GM11168 (cell line): ENCODE measurements around the gene CNTNAP2.

Experiments used
- in situ Hi-C: fragments of 300-500 bp; cut with MboI; formaldehyde crosslinking; loops from one replicate; pipeline ENCODE4 v1.12.0; 2022; ENCODE audit warnings: low sequenced_read_pairs; ENCODE audit not compliant: unreplicated experiment

Gene CNTNAP2

DNA sequence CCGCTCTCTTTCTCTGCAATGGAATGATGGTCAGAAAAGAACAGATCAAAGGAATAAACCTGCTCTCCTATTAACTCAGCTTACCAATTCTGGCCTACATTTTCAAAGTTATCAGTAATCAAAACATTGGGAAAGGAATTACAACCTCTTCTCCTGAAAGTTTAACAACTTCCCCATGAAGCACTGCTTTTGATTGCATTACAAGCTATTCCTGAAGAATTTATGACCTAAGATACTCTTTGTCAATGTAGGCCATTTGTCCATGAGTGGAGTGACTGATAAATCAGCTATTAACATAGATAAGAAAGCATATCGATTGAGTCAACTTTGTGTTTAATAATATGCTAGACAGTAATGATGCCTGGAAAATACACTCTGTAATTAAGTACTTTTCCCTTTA lies 2202.2 kb downstream of the CNTNAP2 start:
- in situ Hi-C loops = no loop called here

DNA sequence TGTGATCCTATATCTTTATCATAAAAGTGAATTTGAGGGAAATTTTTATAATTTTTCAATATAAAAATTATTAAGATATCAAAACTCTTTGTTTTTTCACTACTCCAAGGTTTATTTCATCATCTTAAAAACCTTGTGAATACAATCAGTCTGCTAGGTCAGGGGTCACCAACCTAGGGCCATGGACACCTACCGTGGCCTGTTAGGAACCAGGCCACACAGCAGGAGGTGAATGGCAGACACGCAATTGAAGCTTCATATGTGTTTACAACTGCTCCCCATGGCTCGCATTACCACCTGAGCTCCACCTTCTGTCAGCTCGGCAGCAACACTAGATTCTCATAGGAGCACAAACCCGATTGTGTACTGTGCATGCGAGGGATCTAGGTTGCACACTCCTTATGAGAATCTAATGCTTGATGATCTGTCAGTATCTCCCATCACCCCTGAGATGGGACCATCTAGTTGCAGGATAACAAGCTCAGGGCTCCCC lies 2202.8 kb downstream of the CNTNAP2 start:
- in situ Hi-C loops = no loop called here

DNA sequence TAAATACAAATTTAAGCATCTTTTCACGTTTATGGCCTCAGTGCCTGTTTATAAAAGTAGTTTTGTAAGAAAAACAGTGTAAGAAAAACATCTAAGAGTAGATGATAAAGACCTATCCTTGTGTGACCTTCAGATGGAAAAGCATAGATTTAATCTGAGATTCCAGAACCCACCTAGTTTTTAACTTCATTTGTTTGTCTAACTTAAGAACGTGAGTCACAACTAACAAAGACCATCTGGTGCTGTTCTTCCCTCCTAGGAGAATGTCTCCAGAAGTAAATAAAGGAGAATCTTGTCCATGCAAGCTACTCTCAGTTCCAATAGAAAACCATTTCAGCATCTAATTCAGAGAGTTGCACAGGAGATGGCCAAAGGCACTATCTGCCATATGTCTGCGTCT lies 2208.6 kb downstream of the CNTNAP2 start:
- in situ Hi-C loops = loop anchor here (25.0 kb wide), 1 partner anchor 1963 kb away; no protein-coding TSS in a partner anchor

DNA sequence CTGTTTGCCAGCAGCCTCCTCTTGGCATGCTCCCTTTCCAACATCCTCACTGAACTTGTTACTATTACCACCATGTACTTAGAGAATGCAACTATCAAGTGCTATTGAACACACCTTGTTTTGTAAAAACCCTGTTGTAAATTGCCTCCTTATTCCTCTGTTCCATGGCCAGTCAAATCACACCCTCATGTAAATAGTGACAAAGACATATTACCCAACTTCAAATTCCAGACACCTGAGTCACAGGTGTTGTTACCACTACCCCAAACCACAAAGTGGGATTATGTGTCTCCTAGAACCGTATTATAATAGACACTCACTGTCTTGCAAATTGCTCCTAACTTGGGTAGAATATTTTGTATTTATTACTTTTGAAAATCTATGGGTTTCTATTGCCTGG lies 2210.8 kb downstream of the CNTNAP2 start:
- in situ Hi-C loops = loop anchor here (25.0 kb wide), 1 partner anchor 1965 kb away; no protein-coding TSS in a partner anchor

DNA sequence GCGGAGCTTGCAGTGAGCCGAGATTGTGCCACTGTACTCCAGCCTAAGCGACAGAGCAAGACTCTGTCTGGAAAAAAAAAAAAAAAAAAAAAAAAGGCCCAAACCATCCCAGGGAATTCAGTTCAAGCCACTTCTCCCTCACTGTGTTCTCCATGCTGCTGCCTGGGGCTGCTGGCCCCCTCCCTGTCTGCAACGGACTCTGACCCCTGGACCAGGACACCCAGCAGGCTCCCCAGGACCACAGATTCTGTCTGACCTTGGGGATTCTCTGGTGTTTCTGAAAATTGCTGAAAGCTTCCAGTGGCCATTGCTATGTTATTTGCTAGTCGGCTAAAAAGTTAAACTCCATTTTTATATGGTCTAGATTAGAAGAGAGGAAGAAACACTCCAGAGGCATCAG lies 2212.3 kb downstream of the CNTNAP2 start:
- in situ Hi-C loops = loop anchor here (25.0 kb wide), 1 partner anchor 1967 kb away; no protein-coding TSS in a partner anchor

DNA sequence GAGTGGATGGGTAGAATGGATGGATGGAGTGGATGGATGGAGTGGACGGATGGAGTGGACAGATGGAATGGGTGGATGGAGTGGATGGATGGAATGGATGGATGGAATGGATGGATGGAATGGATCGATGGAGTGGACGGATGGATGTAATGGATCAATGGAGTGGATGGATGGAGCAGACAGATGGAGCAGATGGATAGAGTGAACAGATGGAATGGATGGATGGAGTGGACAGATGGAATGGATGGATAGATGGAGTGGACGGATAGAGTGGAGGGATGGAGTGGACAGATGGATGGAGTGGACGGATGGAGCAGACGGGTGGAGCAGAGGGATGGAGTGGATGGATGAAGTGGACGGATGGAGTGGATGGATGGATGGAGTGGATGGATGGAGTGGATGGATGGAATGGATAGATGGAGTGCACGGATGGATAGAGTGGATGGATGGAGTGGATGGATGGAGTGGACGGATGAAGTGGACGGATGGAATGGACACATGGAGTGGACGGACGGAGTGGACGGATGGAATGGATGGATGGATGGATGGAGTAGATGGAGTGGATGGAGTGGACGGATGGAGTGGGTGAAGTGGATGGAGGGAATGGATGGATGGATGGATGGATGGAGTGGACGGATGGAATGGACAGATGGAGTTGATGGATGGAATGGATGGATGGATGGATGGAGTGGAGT lies 2213.7 kb downstream of the CNTNAP2 start:
- in situ Hi-C loops = loop anchor here (25.0 kb wide), 1 partner anchor 1968 kb away; no protein-coding TSS in a partner anchor

DNA sequence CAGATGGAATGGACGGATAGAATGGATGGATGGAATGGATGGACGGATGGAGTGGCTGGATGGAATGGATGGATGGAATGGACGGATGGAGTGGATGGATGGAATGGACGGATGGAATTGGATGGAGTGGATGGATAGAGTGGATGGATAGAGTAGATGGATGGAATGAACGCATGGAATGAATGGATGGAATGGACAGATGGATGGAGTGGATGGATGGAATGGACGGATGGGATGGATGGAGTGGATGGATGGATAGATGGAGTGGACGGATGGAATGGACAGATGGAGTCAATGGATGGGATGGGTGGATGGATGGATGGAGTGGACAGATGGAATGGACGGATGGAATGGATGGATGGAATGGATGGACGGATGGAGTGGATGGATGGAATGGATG lies 2214.2 kb downstream of the CNTNAP2 start:
- in situ Hi-C loops = loop anchor here (25.0 kb wide), 1 partner anchor 1969 kb away; no protein-coding TSS in a partner anchor

DNA sequence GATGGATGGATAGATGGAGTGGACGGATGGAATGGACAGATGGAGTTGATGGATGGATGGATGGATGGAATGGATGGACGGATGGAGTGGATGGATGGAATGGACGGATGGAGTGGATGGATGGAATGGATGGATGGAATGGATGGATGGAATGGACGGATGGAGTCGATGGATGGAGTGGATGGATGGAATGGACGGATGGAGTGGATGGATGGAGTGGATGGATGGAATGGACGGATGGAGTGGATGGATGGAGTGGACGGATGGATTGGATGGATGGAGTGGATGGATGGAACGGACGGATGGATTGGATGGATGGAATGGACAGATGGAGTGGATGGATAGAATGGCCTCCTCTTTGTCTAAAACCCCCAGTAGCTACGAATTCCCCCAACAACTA lies 2214.9 kb downstream of the CNTNAP2 start:
- in situ Hi-C loops = loop anchor here (25.0 kb wide), 1 partner anchor 1969 kb away; no protein-coding TSS in a partner anchor

DNA sequence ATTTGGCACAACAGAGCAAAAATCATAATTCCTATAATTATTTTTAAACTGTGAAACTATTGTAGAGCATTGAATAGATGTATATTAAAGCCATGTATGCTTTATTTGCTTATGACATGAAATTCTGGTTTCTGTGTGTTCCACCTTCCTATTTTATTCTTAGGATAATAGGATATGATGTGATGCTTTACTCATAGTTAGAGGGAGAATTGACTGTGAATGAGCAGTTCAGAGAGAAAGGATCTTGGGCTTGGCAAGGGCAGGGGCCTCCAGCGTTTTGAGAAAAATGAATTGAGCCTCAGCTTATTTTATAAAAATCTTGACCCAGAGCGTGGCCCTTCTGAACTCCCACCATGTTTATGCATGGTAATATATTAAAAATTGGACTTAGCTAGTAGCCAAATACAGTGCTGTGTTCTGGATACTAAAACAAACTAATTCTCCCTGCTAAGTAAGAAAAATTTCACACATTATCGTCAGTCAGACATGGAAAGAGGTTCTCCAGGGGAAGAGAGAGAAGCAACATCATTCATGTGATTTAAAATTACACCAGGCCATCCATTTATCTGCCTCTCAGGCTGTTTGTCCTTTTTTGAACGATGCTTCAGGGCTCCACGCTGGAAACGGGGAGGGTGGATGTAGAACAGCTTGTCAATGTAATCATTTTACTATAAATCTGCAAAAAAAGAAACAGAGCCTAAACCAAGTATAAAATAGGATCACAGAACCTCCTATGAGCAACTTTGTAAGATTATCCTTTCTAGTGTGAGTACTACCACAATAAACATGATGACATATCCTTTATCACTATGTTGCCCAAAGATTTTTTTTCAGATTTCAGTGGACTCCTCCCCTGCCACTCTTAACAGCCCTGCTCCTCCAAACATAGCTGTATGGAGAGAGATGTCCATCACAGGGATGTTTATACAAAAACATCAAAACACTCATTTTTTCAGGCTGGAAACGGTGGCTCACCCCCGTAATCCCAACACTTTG lies 2215.9 kb downstream of the CNTNAP2 start:
- in situ Hi-C loops = loop anchor here (25.0 kb wide), 1 partner anchor 1970 kb away; no protein-coding TSS in a partner anchor

DNA sequence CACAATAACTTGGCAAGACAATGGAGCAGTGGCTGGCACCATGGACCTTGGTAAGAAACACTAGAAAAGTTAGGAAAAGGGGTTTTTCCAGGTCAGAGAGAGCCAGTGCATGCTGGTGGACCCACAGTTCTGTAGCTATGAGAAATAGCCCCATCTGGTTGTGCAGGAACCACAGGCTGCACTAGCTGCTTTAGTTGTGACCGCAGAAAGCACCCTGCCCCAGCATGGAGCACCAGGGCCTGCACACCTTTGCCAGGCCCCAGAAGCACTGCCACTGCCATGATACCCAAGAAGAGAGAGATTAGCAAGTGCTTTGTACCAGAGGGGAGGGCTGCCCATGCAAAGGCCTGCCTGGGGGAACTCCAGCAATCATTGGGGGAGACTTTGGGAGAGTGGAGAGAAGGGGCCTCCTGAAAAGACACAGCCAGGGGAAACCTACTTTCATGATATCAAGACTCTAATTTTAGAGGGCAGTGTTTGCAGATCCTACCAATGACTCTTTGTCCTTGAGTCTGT lies 2217.9 kb downstream of the CNTNAP2 start:
- in situ Hi-C loops = loop anchor here (25.0 kb wide), 1 partner anchor 1972 kb away; no protein-coding TSS in a partner anchor

DNA sequence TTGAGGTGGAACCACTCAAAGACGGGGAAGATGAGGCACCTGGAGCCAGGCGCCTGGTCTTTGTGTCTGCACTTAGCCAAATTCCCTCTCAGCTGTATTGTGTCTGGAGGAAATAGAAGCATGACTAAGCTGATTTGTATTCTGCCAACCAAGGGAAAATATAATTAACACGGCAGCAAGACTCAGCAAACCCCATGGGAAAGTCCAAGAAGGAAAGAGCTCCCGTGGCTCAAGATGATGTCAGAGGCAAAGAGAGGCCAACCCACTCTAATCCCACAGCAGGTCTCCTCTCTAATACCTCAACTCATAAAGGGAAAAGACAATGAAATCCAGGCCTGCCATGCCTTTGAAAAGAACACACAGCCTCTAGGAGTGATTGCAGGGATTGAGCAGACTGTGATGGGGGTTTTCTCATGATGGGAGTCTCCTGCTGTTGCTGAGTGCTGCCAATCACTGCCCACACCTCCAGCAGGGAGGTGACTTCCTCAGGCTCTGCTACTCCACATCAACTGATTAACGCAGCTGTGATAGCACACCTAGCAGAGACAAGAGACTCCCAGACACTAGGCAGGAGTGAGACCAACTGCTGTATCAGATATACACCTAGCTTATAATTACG lies 2218.5 kb downstream of the CNTNAP2 start:
- in situ Hi-C loops = loop anchor here (25.0 kb wide), 1 partner anchor 1973 kb away; no protein-coding TSS in a partner anchor

DNA sequence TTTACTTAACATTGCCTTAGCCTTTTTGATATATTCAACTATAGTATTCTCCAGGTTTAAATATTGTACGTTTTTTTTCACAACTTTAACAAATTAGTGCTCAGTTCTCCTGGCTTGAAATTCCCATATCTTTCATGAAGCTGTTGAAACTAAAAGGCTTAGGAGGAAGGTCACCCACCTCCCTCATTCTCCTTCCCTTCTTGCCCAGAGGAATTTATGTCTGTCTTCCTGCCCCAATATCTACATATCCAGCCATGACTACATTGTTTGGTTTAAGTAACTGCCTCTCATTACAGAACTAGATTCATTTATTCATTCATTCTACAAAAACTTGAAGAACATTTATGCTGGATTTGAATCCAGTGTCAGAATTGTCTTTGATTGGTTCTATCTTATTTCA lies 2219.2 kb downstream of the CNTNAP2 start:
- in situ Hi-C loops = loop anchor here (25.0 kb wide), 1 partner anchor 1973 kb away; no protein-coding TSS in a partner anchor

DNA sequence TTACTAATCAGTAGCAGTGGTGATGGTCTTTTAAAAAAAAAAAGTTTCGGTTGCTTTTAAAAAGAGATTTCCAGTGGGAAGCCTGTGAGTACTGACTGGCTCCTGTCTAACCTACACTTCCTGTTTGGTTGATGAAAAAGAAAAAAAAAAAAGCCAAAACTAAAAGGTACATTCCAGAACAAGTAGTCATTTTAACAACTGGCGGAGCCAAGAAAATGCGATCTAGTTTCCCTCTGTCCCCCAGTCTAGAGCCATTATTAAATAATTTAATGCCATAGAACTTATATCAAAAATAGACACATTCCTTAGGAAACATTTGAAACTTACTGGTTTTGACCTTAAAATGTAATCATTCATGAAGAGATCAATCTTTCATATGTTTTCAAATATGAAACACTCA lies 2219.8 kb downstream of the CNTNAP2 start:
- in situ Hi-C loops = loop anchor here (25.0 kb wide), 1 partner anchor 1974 kb away; no protein-coding TSS in a partner anchor

DNA sequence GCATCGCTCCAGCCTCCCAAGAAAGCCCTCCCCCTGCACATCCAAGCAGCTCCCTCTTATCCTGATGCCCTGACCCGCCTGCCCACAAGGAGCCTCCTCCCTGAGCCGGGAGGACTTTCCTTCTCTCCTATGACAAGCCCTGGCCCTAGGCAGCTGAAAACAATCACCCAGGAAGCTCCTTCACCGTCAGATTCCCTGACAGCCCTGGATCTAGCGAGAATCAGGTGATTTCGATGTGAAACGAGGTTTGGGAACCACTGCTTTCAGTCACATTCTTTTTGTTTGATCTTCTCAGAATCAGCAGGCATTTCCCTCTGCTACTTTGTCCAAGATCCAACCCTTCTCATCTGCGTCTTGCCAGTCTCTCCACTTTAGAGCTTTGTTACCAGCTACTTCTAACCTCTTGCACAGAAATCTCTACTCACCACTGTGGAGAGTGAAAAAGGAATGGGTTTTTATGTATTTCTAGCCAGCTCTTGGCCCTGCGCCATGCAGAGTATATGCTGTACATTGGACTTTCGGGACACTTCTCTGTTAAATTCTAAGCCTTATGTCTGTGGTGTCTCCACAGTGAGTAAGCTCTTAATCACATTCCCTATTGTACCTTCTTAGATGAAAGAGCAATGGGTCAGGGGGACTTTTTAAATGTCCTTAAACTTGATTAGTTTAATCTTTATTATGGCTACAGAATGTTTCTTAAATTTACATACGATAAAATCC lies 2220.8 kb downstream of the CNTNAP2 start:
- in situ Hi-C loops = loop anchor here (25.0 kb wide), 1 partner anchor 1975 kb away; no protein-coding TSS in a partner anchor

DNA sequence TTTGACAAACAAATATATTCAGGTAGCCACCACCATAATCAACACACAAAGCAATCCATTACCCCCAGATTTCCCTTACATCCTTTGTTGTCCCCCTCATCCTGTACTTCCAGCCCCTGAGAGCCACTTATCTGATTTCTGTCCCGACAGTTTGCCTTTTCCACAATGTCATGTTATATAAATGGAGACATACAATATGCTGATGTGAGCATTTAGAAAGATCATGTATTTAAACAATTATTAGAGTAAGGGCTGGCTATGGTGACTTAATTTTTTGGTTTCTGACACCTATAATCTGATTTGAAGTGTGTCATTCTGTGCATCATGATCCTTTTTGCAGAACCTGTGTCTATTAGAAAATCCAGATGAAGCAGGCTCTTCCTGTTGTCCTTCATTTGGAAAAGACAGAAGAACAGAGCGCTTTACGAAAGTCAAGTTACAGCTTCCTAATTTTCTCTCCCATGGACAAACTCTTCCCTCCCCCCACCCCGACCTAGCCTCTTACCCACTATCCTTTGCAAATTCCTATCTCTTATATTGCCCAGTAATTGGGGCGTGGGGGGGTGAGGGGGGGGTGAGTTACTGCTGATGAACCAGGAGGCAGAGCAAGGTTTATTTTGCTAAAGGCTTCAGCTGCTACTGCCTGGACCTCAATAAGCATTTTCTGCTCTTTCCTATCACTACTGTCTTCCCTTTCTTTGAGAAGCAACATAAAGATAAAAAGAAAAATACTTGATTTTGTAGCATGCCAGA lies 2221.6 kb downstream of the CNTNAP2 start:
- in situ Hi-C loops = loop anchor here (25.0 kb wide), 1 partner anchor 1976 kb away; no protein-coding TSS in a partner anchor

DNA sequence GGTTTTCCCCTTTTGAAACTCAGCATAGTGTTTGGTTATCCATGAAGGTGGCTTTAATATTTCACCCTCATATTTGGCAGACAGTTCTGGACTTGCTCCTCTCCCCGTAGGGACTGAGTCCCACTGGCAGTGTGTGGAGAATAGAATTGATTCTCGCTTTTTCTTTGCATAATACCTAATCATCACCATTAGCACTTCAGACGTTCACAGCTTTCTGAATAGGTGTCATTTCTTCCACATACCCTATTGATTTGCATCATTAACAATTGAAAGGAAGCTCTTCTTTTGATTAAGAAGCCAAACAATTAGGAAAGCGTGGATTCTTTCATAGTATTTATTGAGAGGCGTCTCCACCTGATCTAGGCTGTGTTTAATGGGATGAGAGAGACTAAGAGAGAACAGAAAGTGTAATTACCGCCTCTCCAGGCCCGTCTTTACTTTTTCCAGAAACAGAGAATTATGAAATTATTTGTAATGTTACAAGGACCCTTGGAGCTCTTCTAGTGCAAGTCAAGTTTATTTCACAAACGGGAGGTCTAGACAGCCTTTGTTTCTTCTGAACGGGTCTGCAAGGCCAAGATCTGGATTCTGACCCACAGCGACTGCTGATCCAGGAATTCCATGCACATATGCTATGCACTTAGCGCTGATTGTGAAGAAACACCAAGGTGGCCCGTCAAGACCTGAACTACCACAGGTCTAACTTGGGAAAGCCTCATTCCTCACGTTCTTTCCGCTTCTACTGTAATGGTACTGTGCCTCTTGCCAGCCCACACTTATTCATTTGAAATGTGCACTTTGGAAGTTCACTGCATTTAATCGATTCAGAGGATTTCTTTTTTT lies 2224.1 kb downstream of the CNTNAP2 start:
- in situ Hi-C loops = loop anchor here (25.0 kb wide), 1 partner anchor 1978 kb away; no protein-coding TSS in a partner anchor

DNA sequence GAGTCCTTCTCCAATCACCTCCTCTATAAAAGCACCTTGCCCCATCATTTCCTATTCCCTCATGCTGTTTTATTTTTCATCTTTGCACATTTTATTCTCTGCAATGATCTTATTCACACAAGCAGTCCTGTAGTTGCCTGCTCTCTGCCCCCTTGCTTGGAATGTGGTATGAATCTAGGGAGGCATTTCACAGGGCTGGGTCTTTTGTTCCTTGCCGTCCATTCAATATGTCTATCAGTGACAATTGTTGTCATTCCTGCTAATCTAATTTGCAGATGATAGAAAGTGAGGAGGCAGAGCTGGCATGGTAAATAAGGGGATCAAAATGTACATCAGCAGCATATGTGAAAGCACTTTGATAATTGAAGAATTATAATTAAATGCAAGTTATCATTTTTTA lies 2227.8 kb downstream of the CNTNAP2 start:
- in situ Hi-C loops = loop anchor here (25.0 kb wide), 1 partner anchor 1982 kb away; no protein-coding TSS in a partner anchor
